MM.1S (cell line): Measurements from ENCODE around the gene FOXB2.

ENCODE experiments used
- EZH2phosphoT487 ChIP-seq: fragments of 300-600 bp; sonication (generic); IDR thresholded peaks from 2 replicates; pipeline ENCODE4 v1.6.1; 2018; ENCODE audit warnings: antibody characterized with exemption, low read length
- TF ChIP-seq, protein P1 (sequence below): fragments of 300-600 bp; sonication (generic); IDR thresholded peaks from 2 replicates; pipeline ENCODE4 v1.5.1; 2016; ENCODE audit warnings: antibody characterized with exemption, low read length, mixed read lengths

DNA sequence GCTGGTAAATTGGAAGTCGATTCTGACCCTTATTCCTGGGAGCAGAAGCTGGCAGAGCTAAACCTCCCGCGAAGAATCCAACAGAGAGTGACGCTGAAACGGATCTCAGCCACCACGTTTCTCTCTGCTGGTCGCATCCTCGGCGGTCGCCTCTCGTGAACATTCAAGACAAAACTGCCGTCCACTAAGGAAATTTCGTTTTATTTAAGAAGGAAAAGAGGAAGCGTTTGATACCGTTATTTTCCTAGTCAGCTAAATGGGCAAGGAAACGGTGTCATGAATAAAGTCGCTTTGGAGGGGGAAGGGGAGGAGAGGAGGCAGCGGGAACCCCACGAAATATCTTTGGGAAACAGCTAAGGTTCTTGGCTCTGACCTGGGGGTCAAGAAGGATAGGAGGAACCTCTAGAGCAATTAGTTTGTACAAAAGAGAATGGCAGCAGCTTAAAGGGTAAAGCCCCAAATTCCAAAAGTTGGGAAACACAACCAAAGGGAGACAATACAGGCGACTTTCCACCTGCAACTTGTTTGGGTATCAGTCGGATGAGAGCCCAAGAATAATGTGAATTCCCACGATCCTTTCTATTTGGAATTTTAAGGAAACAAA lies 1.9 kb downstream of the FOXB2 start:
- TF ChIP-seq, protein P1, sequence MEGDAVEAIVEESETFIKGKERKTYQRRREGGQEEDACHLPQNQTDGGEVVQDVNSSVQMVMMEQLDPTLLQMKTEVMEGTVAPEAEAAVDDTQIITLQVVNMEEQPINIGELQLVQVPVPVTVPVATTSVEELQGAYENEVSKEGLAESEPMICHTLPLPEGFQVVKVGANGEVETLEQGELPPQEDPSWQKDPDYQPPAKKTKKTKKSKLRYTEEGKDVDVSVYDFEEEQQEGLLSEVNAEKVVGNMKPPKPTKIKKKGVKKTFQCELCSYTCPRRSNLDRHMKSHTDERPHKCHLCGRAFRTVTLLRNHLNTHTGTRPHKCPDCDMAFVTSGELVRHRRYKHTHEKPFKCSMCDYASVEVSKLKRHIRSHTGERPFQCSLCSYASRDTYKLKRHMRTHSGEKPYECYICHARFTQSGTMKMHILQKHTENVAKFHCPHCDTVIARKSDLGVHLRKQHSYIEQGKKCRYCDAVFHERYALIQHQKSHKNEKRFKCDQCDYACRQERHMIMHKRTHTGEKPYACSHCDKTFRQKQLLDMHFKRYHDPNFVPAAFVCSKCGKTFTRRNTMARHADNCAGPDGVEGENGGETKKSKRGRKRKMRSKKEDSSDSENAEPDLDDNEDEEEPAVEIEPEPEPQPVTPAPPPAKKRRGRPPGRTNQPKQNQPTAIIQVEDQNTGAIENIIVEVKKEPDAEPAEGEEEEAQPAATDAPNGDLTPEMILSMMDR = no peak
- no peak for TF ChIP-seq EZH2phosphoT487
